Measurements from ENCODE around the gene TBC1D13. TPM values are rescaled to one million over a fixed set of nuclear protein-coding genes. Genes with fewer than 3 reads are reported as not detected.

Gene TBC1D13
- polyA plus RNA-seq, 2 of the 4 experiments (the other 2 are of a cell fraction): 13.9 to 17.6 TPM

Small RNA genes lying within 50 kb of the gene (small RNA-seq; reads per million reads assigned to genes)
- 0 reads per million in 6 experiments for gene RF00017

Other genes starting within 250 kb of the TBC1D13 start
- gene SPTAN1, start 234.7 kb upstream of the TBC1D13 start, polyA plus RNA-seq (2011; rRNA removed): 122 and 144 TPM in 2 replicates
- 104 to 128 TPM (median 107 TPM) in 3 replicates for gene SPTAN1, start 234.7 kb upstream of the TBC1D13 start, polyA plus RNA-seq (2017; fragmentation: RNase III; extraction: RNeasy Plus Mini Kit Qiagen cat#74134 plus additional on column Dnase treatment)
- gene DYNC2I2, start 130.4 kb upstream of the TBC1D13 start, polyA plus RNA-seq (2011; rRNA removed): 57.3 and 62.8 TPM in 2 replicates
- 113 to 117 TPM (median 114 TPM) in 3 replicates for gene DYNC2I2, start 130.4 kb upstream of the TBC1D13 start, polyA plus RNA-seq (2017; fragmentation: RNase III; extraction: RNeasy Plus Mini Kit Qiagen cat#74134 plus additional on column Dnase treatment)
- 293 and 518 TPM in 2 replicates for gene SET, start 98.0 kb upstream of the TBC1D13 start, polyA plus RNA-seq (2011; rRNA removed)
- 538 to 546 TPM (median 544 TPM) in 3 replicates for gene SET, start 98.0 kb upstream of the TBC1D13 start, polyA plus RNA-seq (2017; fragmentation: RNase III; extraction: RNeasy Plus Mini Kit Qiagen cat#74134 plus additional on column Dnase treatment)
- gene PKN3, start 84.8 kb upstream of the TBC1D13 start, polyA plus RNA-seq (2011; rRNA removed): 7.6 and 9.0 TPM in 2 replicates
- 14.1 to 16.7 TPM (median 16.3 TPM) in 3 replicates for gene PKN3, start 84.8 kb upstream of the TBC1D13 start, polyA plus RNA-seq (2017; fragmentation: RNase III; extraction: RNeasy Plus Mini Kit Qiagen cat#74134 plus additional on column Dnase treatment)
- 37.6 and 55.5 TPM in 2 replicates for gene ZDHHC12, start 63.1 kb upstream of the TBC1D13 start, polyA plus RNA-seq (2011; rRNA removed)
- 66.2 to 77.5 TPM (median 75.7 TPM) in 3 replicates for gene ZDHHC12, start 63.1 kb upstream of the TBC1D13 start, polyA plus RNA-seq (2017; fragmentation: RNase III; extraction: RNeasy Plus Mini Kit Qiagen cat#74134 plus additional on column Dnase treatment)
- 13.4 and 16.2 TPM in 2 replicates for gene ZER1, start 15.3 kb upstream of the TBC1D13 start, polyA plus RNA-seq (2011; rRNA removed)
- 8.1 to 10.8 TPM (median 9.1 TPM) in 3 replicates for gene ZER1, start 15.3 kb upstream of the TBC1D13 start, polyA plus RNA-seq (2017; fragmentation: RNase III; extraction: RNeasy Plus Mini Kit Qiagen cat#74134 plus additional on column Dnase treatment)
- gene ENDOG, start 31.2 kb downstream of the TBC1D13 start, polyA plus RNA-seq (2011; rRNA removed): 12.6 and 12.8 TPM in 2 replicates
- gene ENDOG, start 31.2 kb downstream of the TBC1D13 start, polyA plus RNA-seq (2017; fragmentation: RNase III; extraction: RNeasy Plus Mini Kit Qiagen cat#74134 plus additional on column Dnase treatment): 17.1 to 18.6 TPM (median 17.3 TPM) in 3 replicates
- gene SPOUT1, start 42.5 kb downstream of the TBC1D13 start, polyA plus RNA-seq (2011; rRNA removed): 24.3 and 25.8 TPM in 2 replicates
- gene SPOUT1, start 42.5 kb downstream of the TBC1D13 start, polyA plus RNA-seq (2017; fragmentation: RNase III; extraction: RNeasy Plus Mini Kit Qiagen cat#74134 plus additional on column Dnase treatment): 19.1 to 28.5 TPM (median 26.9 TPM) in 3 replicates
- 10.0 and 12.2 TPM in 2 replicates for gene KYAT1, start 94.7 kb downstream of the TBC1D13 start, polyA plus RNA-seq (2011; rRNA removed)
- gene KYAT1, start 94.7 kb downstream of the TBC1D13 start, polyA plus RNA-seq (2017; fragmentation: RNase III; extraction: RNeasy Plus Mini Kit Qiagen cat#74134 plus additional on column Dnase treatment): 8.1 to 9.6 TPM (median 8.4 TPM) in 3 replicates
- 25.9 and 29.2 TPM in 2 replicates for gene LRRC8A, start 94.9 kb downstream of the TBC1D13 start, polyA plus RNA-seq (2011; rRNA removed)
- gene LRRC8A, start 94.9 kb downstream of the TBC1D13 start, polyA plus RNA-seq (2017; fragmentation: RNase III; extraction: RNeasy Plus Mini Kit Qiagen cat#74134 plus additional on column Dnase treatment): 22.6 to 23.1 TPM (median 22.9 TPM) in 3 replicates
- gene PHYHD1, start 133.7 kb downstream of the TBC1D13 start, polyA plus RNA-seq (2011; rRNA removed): 0.12 TPM in 1 of 2 replicates, not detected in the other
- gene PHYHD1, start 133.7 kb downstream of the TBC1D13 start, polyA plus RNA-seq (2017; fragmentation: RNase III; extraction: RNeasy Plus Mini Kit Qiagen cat#74134 plus additional on column Dnase treatment): 0.12 TPM in 1 of 3 replicates, not detected in the others
- 25.4 and 27.8 TPM in 2 replicates for gene DOLK, start 160.3 kb downstream of the TBC1D13 start, polyA plus RNA-seq (2011; rRNA removed)
- 19.9 to 22.8 TPM (median 22.2 TPM) in 3 replicates for gene DOLK, start 160.3 kb downstream of the TBC1D13 start, polyA plus RNA-seq (2017; fragmentation: RNase III; extraction: RNeasy Plus Mini Kit Qiagen cat#74134 plus additional on column Dnase treatment)
- gene NUP188, start 160.4 kb downstream of the TBC1D13 start, polyA plus RNA-seq (2011; rRNA removed): 52.3 and 62.1 TPM in 2 replicates
- gene NUP188, start 160.4 kb downstream of the TBC1D13 start, polyA plus RNA-seq (2017; fragmentation: RNase III; extraction: RNeasy Plus Mini Kit Qiagen cat#74134 plus additional on column Dnase treatment): 29.2 to 37.9 TPM (median 33.2 TPM) in 3 replicates
- 28.3 and 30.0 TPM in 2 replicates for gene SH3GLB2, start 241.1 kb downstream of the TBC1D13 start, polyA plus RNA-seq (2011; rRNA removed)
- 40.2 to 42.6 TPM (median 40.6 TPM) in 3 replicates for gene SH3GLB2, start 241.1 kb downstream of the TBC1D13 start, polyA plus RNA-seq (2017; fragmentation: RNase III; extraction: RNeasy Plus Mini Kit Qiagen cat#74134 plus additional on column Dnase treatment)
- 6.3 and 6.4 TPM in 2 replicates for gene MIGA2, start 249.4 kb downstream of the TBC1D13 start, polyA plus RNA-seq (2011; rRNA removed)
- 12.8 to 16.1 TPM (median 15.1 TPM) in 3 replicates for gene MIGA2, start 249.4 kb downstream of the TBC1D13 start, polyA plus RNA-seq (2017; fragmentation: RNase III; extraction: RNeasy Plus Mini Kit Qiagen cat#74134 plus additional on column Dnase treatment)

Data from A549 (cell line).